ENCODE results near the gene HCFC1R1. TPM values are rescaled to one million over a fixed set of nuclear protein-coding genes. Genes with fewer than 3 reads are reported as not detected.
A peak's percentile ranks its signal among the peaks of the same experiment; 100 is the strongest.

The HCFC1R1 gene
- total and polyA plus RNA-seq, 7 experiments from 2014 or later: 11.5 to 29.6 (median 14.9) TPM

GRCh38 chr16:3035289-3035971 lies 11.7 kb upstream of the HCFC1R1 start:
- H3K9me3 Mint-ChIP-seq: no peaks in the 10 kb centered on the region
- no peaks in the 10 kb centered on the region for H3K36me3 Mint-ChIP-seq
- no peak for ATAC-seq
- peak overlapping the region in 6 of 10 donors; percentile 32 to 60 (median 44) for H3K4me3 Mint-ChIP-seq
- Histone ChIP-seq H3K4me1 (ENCODE audit: control insufficient read depth in 2 of 2, insufficient read depth in 2 of 2, low read length in 2 of 2) (peaks cover 0 to 6% of the 10 kb centered on the region in 2 donors), H3K27ac (ENCODE audit: low read depth, low read length) (no peak overlapping the region), H3K4me3 (ENCODE audit: low read length) (no peak overlapping the region), H3K27me3 (ENCODE audit: control insufficient read depth in 2 of 2, insufficient read depth in 2 of 2, low read length in 2 of 2) (peaks cover 18 to 33% of the 10 kb centered on the region in 2 donors), H3K9me3 (ENCODE audit: control insufficient read depth in 2 of 3, low read length in 3 of 3) (no peaks in the 10 kb centered on the region), H3K36me3 (ENCODE audit: control insufficient read depth in 2 of 3, insufficient read depth in 3 of 3, low read length in 3 of 3) (no peaks in the 10 kb centered on the region)
- peak overlapping the region in 1 of 9 donors; percentile 38 for H3K27ac Mint-ChIP-seq
- peaks cover 0 to 23% (median 11%) of the 10 kb centered on the region in 7 donors for H3K4me1 Mint-ChIP-seq
- no peak for DNase-seq
- POLR2A ChIA-PET: interaction anchor here (1.0 to 1.6 kb wide), 4 partner anchors 10 to 94 kb away, joined by 3 to 5 read pairs (median 4); partner anchors contain the start of gene MMP25
- intact Hi-C loops (cut with micrococcal nuclease): no loop called here
- CTCF ChIA-PET: interaction anchor here (0.6 to 1.8 kb wide), 3 partner anchors 23 to 60 kb away, joined by 3 to 6 read pairs (median 4); no protein-coding TSS in a partner anchor
- H3K27me3 Mint-ChIP-seq: peaks cover 58 to 80% (median 67%) of the 10 kb centered on the region in 5 donors

GRCh38 chr16:3032624-3033023 lies 8.9 kb upstream of the HCFC1R1 start:
- H3K4me3 Mint-ChIP-seq: no peak overlapping the region
- Histone ChIP-seq H3K36me3 (ENCODE audit: control insufficient read depth in 2 of 3, insufficient read depth in 3 of 3, low read length in 3 of 3) (no peaks in the 10 kb centered on the region), H3K27me3 (ENCODE audit: control insufficient read depth in 2 of 2, insufficient read depth in 2 of 2, low read length in 2 of 2) (peaks cover 11 to 27% of the 10 kb centered on the region in 2 donors), H3K4me1 (ENCODE audit: control insufficient read depth in 2 of 2, insufficient read depth in 2 of 2, low read length in 2 of 2) (peaks cover 18 to 25% of the 10 kb centered on the region in 2 donors), H3K27ac (ENCODE audit: low read depth, low read length) (no peak overlapping the region), H3K9me3 (ENCODE audit: control insufficient read depth in 2 of 3, low read length in 3 of 3) (no peaks in the 10 kb centered on the region), H3K4me3 (ENCODE audit: low read length) (no peak overlapping the region)
- peaks cover 15 to 39% (median 29%) of the 10 kb centered on the region in 7 donors for H3K4me1 Mint-ChIP-seq
- H3K36me3 Mint-ChIP-seq: no peaks in the 10 kb centered on the region
- no peaks in the 10 kb centered on the region for H3K9me3 Mint-ChIP-seq
- H3K27me3 Mint-ChIP-seq: peaks cover 49 to 68% (median 53%) of the 10 kb centered on the region in 5 donors
- H3K27ac Mint-ChIP-seq: peak overlapping the region in 1 of 9 donors; percentile 31
- ChIA-PET CTCF (interaction anchor here (0.6 to 9.2 kb wide), 9 partner anchors 16 to 429 kb away, joined by 3 to 98 read pairs (median 3); no protein-coding TSS in a partner anchor), POLR2A (interaction anchor here (0.6 to 2.7 kb wide), 4 partner anchors 12 to 90 kb away, joined by 3 to 10 read pairs (median 6); partner anchors contain the start of genes IL32, MMP25 and TNFRSF12A)
- no peak for ATAC-seq
- no peak for DNase-seq
- intact Hi-C loops (cut with micrococcal nuclease): no loop called here

GRCh38 chr16:3030222-3031212 lies 6.8 kb upstream of the HCFC1R1 start:
- Histone ChIP-seq H3K4me1 (ENCODE audit: control insufficient read depth in 2 of 2, insufficient read depth in 2 of 2, low read length in 2 of 2) (peaks cover 18% of the 10 kb centered on the region in 2 donors), H3K27me3 (ENCODE audit: control insufficient read depth in 2 of 2, insufficient read depth in 2 of 2, low read length in 2 of 2) (peaks cover 8 to 11% of the 10 kb centered on the region in 2 donors), H3K27ac (ENCODE audit: low read depth, low read length) (no peak overlapping the region), H3K9me3 (ENCODE audit: control insufficient read depth in 2 of 3, low read length in 3 of 3) (no peaks in the 10 kb centered on the region), H3K36me3 (ENCODE audit: control insufficient read depth in 2 of 3, insufficient read depth in 3 of 3, low read length in 3 of 3) (peaks cover 0 to 20% (median 0%) of the 10 kb centered on the region in 3 experiments), H3K4me3 (ENCODE audit: low read length) (no peak overlapping the region)
- H3K9me3 Mint-ChIP-seq: no peaks in the 10 kb centered on the region
- ATAC-seq (no peak), DNase-seq (no peak)
- H3K27ac Mint-ChIP-seq: peak overlapping the region in 3 of 9 donors; percentile 26 to 53 (median 40)
- peaks cover 15 to 35% (median 25%) of the 10 kb centered on the region in 7 donors for H3K4me1 Mint-ChIP-seq
- peaks cover 36 to 55% (median 43%) of the 10 kb centered on the region in 5 donors for H3K27me3 Mint-ChIP-seq
- intact Hi-C loops (cut with micrococcal nuclease): loop anchor here (1.0 to 2.0 kb wide), 6 partner anchors 14 to 136 kb away; no protein-coding TSS in a partner anchor
- CTCF ChIA-PET: interaction anchor here (0.6 to 9.2 kb wide), 10 partner anchors 8 to 573 kb away, joined by 3 to 98 read pairs (median 6); partner anchors contain the start of gene ZNF213
- POLR2A ChIA-PET: interaction anchor here (0.7 to 2.7 kb wide), 11 partner anchors 9 to 135 kb away, joined by 3 to 10 read pairs (median 6); partner anchors contain the start of genes MMP25, TNFRSF12A and ZNF213
- peak overlapping the region in 9 of 10 donors; percentile 50 to 82 (median 71) for H3K4me3 Mint-ChIP-seq
- peaks cover 0 to 11% (median 0%) of the 10 kb centered on the region in 5 donors for H3K36me3 Mint-ChIP-seq

- Histone ChIP-seq H3K4me1 (ENCODE audit: control insufficient read depth in 2 of 2, insufficient read depth in 2 of 2, low read length in 2 of 2) (peaks cover 18% of the 10 kb centered on the region in 2 donors), H3K36me3 (ENCODE audit: control insufficient read depth in 2 of 3, insufficient read depth in 3 of 3, low read length in 3 of 3) (peaks cover 0 to 20% (median 0%) of the 10 kb centered on the region in 3 experiments), H3K27me3 (ENCODE audit: control insufficient read depth in 2 of 2, insufficient read depth in 2 of 2, low read length in 2 of 2) (peaks cover 6 to 9% of the 10 kb centered on the region in 2 donors), H3K9me3 (ENCODE audit: control insufficient read depth in 2 of 3, low read length in 3 of 3) (no peaks in the 10 kb centered on the region), H3K4me3 (ENCODE audit: low read length) (peak overlapping the region; percentile 43), H3K27ac (ENCODE audit: low read depth, low read length) (no peak overlapping the region)
- ATAC-seq: peak; percentile 17
- H3K27ac Mint-ChIP-seq: peak overlapping the region in 3 of 9 donors; percentile 26 to 60 (median 40)
- ChIA-PET POLR2A (interaction anchor here (0.6 to 1.9 kb wide), 11 partner anchors 9 to 415 kb away, joined by 3 to 8 read pairs (median 4); partner anchors contain the start of genes TNFRSF12A and ZNF213), CTCF (interaction anchor here (0.6 to 9.2 kb wide), 8 partner anchors 9 to 105 kb away, joined by 3 to 98 read pairs (median 11); partner anchors contain the start of genes CLDN6, TNFRSF12A and ZNF213)
- intact Hi-C loops (cut with micrococcal nuclease): loop anchor here (2.0 to 10.0 kb wide), 5 partner anchors 15 to 495 kb away; partner anchors contain the start of genes CEMP1 (in 1 of the 2) and PDPK1 (in 1 of the 2)
- peaks cover 32 to 48% (median 36%) of the 10 kb centered on the region in 5 donors for H3K27me3 Mint-ChIP-seq
- peak overlapping the region; percentile 50 to 82 (median 70) for H3K4me3 Mint-ChIP-seq
- H3K36me3 Mint-ChIP-seq: peaks cover 0 to 11% (median 0%) of the 10 kb centered on the region in 5 donors
- no peaks in the 10 kb centered on the region for H3K9me3 Mint-ChIP-seq
- DNase-seq: peak in 1 of 9 donors; percentile 68
- H3K4me1 Mint-ChIP-seq: peaks cover 15 to 35% (median 25%) of the 10 kb centered on the region in 7 donors
Observed at GRCh38 chr16:3029491-3030221, 5.9 kb upstream of the HCFC1R1 start.

- peaks cover 0 to 20% (median 0%) of the 10 kb centered on the region in 3 experiments for H3K36me3 ChIP-seq (ENCODE audit: control insufficient read depth in 2 of 3, insufficient read depth in 3 of 3, low read length in 3 of 3)
- peaks cover 18 to 22% of the 10 kb centered on the region in 2 donors for H3K4me1 ChIP-seq (ENCODE audit: control insufficient read depth in 2 of 2, insufficient read depth in 2 of 2, low read length in 2 of 2)
- POLR2A ChIA-PET: interaction anchor here (0.5 to 2.3 kb wide), 20 partner anchors 9 to 1243 kb away, joined by 3 to 17 read pairs (median 3); partner anchors contain the start of genes TNFRSF12A and ZNF213
- Mint-ChIP-seq H3K27ac (peak overlapping the region in 1 of 9 donors; percentile 52), H3K4me1 (peaks cover 20 to 38% (median 29%) of the 10 kb centered on the region in 7 donors), H3K9me3 (no peaks in the 10 kb centered on the region), H3K27me3 (peaks cover 26 to 42% (median 30%) of the 10 kb centered on the region in 5 donors), H3K4me3 (peak overlapping the region; percentile 27 to 81 (median 62)), H3K36me3 (peaks cover 0 to 14% (median 3%) of the 10 kb centered on the region in 5 donors)
- H3K27me3 ChIP-seq (ENCODE audit: control insufficient read depth in 2 of 2, insufficient read depth in 2 of 2, low read length in 2 of 2): peaks cover 6 to 7% of the 10 kb centered on the region in 2 donors
- CTCF ChIA-PET: interaction anchor here (0.6 to 9.2 kb wide), 19 partner anchors 10 to 225 kb away, joined by 3 to 98 read pairs (median 4); partner anchors contain the start of genes CLDN6, IL32, TNFRSF12A and ZNF213
- H3K4me3 ChIP-seq (ENCODE audit: low read length): no peak overlapping the region
- no peak for DNase-seq
- H3K9me3 ChIP-seq (ENCODE audit: control insufficient read depth in 2 of 3, low read length in 3 of 3): no peaks in the 10 kb centered on the region
- no peak for ATAC-seq
- intact Hi-C loops (cut with micrococcal nuclease): loop anchor here (1.0 to 10.0 kb wide), 5 partner anchors 9 to 494 kb away; partner anchors contain the start of genes CEMP1 (in 1 of the 2), PDPK1 (in 1 of the 2) and TNFRSF12A (in 1 of the 2)
- no peak overlapping the region for H3K27ac ChIP-seq (ENCODE audit: low read depth, low read length)
Observed at GRCh38 chr16:3028716-3029319, 5.1 kb upstream of the HCFC1R1 start.

Data from naive thymus-derived CD4-positive, alpha-beta T cell (primary cell).